ENCODE data around the gene UBE2G2.

Gene UBE2G2

GRCh38 chr21:44753357-44753756, 48.3 kb downstream of the UBE2G2 start:
- no peak for DNase-seq (ENCODE audit: extremely low read depth in 1 of 2, low read depth in 1 of 2)

- DNase-seq (ENCODE audit: extremely low read depth in 1 of 2, low read depth in 1 of 2), result no peak
Observed at GRCh38 chr21:44752671-44753235, 48.9 kb downstream of the UBE2G2 start.

GRCh38 chr21:44751799-44752636, 49.6 kb downstream of the UBE2G2 start:
- no peak for DNase-seq (ENCODE audit: extremely low read depth in 1 of 2, low read depth in 1 of 2)

GRCh38 chr21:44751186-44751798, 50.3 kb downstream of the UBE2G2 start:
- DNase-seq (ENCODE audit: extremely low read depth in 1 of 2, low read depth in 1 of 2), result no peak

GRCh38 chr21:44750675-44751025, 51.0 kb downstream of the UBE2G2 start:
- DNase-seq (ENCODE audit: extremely low read depth in 1 of 2, low read depth in 1 of 2), result no peak

GRCh38 chr21:44749759-44750674, 51.6 kb downstream of the UBE2G2 start:
- DNase-seq (ENCODE audit: extremely low read depth in 1 of 2, low read depth in 1 of 2), result no peak

- DNase-seq (ENCODE audit: extremely low read depth in 1 of 2, low read depth in 1 of 2), result no peak
Observed at GRCh38 chr21:44749116-44749758, 52.4 kb downstream of the UBE2G2 start.

GRCh38 chr21:44748621-44749020, 53.0 kb downstream of the UBE2G2 start:
- no peak for DNase-seq (ENCODE audit: extremely low read depth in 1 of 2, low read depth in 1 of 2)

- DNase-seq (ENCODE audit: extremely low read depth in 1 of 2, low read depth in 1 of 2), result no peak
Observed at GRCh38 chr21:44742418-44743153, 59.0 kb downstream of the UBE2G2 start.

GRCh38 chr21:44741921-44742320, 59.7 kb downstream of the UBE2G2 start:
- DNase-seq (ENCODE audit: extremely low read depth in 1 of 2, low read depth in 1 of 2), result no peak

- DNase-seq (ENCODE audit: extremely low read depth in 1 of 2, low read depth in 1 of 2), result no peak
Observed at GRCh38 chr21:44740742-44741141, 60.9 kb downstream of the UBE2G2 start.

GRCh38 chr21:44739316-44739715, 62.3 kb downstream of the UBE2G2 start:
- DNase-seq (ENCODE audit: extremely low read depth in 1 of 2, low read depth in 1 of 2), result no peak

- no peak for DNase-seq (ENCODE audit: extremely low read depth in 1 of 2, low read depth in 1 of 2)
Observed at GRCh38 chr21:44738621-44739020, 63.0 kb downstream of the UBE2G2 start.

- DNase-seq (ENCODE audit: extremely low read depth in 1 of 2, low read depth in 1 of 2), result no peak
Observed at GRCh38 chr21:44737706-44738354, 63.8 kb downstream of the UBE2G2 start.

GRCh38 chr21:44736291-44737004, 65.2 kb downstream of the UBE2G2 start:
- no peak for DNase-seq (ENCODE audit: extremely low read depth in 1 of 2, low read depth in 1 of 2)

GRCh38 chr21:44735821-44736220, 65.8 kb downstream of the UBE2G2 start:
- DNase-seq (ENCODE audit: extremely low read depth in 1 of 2, low read depth in 1 of 2), result no peak

- no peak for DNase-seq (ENCODE audit: extremely low read depth in 1 of 2, low read depth in 1 of 2)
Observed at GRCh38 chr21:44734841-44735240, 66.8 kb downstream of the UBE2G2 start.

- DNase-seq (ENCODE audit: extremely low read depth in 1 of 2, low read depth in 1 of 2), result no peak
Observed at GRCh38 chr21:44734026-44734745, 67.4 kb downstream of the UBE2G2 start.

Measured in activated CD8-positive, alpha-beta memory T cell treated with anti-CD3 and anti-CD28 coated beads for 1 hour (primary cell).